GM12878 (cell line): ENCODE results near the gene SLC5A6.

Experiments used
- NR2C2 ChIP-seq: IDR thresholded peaks from 2 replicates; pipeline ENCODE4 v1.6.1; 2011; ENCODE audit warnings: borderline replicate concordance, low read depth; ENCODE audit not compliant: control insufficient read depth, insufficient read length
- TF ChIP-seq, protein P1 (sequence below), 3 experiments: IDR thresholded peaks in 2 of 3; conservative IDR thresholded peaks in 1 of 3; 2 replicates each; pipeline ENCODE4 v1.5.1; 2011; ENCODE audit warnings: low read depth in 3 of 3, low read length in 3 of 3, mild to moderate bottlenecking in 3 of 3, control low read depth in 2 of 3, moderate library complexity in 2 of 3, inconsistent platforms in 1 of 3, mixed read lengths in 1 of 3; ENCODE audit not compliant: control insufficient read depth in 2 of 3, insufficient read depth in 1 of 3; ENCODE audit errors: extremely low read depth in 1 of 3

DNA sequence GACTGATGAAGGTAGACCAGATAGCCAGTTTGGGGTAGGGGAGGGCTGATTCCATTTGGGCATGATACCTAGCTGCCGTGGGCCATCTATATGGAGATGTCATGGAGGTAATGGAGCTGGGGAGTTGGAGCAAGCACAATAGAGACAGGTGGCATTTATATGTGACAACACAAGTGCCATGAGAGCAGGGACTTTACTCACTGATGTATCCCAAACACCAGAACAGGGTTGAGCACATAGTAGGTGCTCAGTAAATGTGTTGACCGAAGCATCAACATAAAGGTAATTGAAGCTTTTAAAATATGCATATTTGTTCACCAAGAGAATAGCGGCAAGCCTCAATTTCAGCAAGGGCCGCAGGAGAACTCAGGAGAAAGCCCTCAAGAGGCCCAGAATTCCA lies 35.8 kb upstream of the SLC5A6 start:
- no peak for TF ChIP-seq NR2C2
- TF ChIP-seq, protein P1, sequence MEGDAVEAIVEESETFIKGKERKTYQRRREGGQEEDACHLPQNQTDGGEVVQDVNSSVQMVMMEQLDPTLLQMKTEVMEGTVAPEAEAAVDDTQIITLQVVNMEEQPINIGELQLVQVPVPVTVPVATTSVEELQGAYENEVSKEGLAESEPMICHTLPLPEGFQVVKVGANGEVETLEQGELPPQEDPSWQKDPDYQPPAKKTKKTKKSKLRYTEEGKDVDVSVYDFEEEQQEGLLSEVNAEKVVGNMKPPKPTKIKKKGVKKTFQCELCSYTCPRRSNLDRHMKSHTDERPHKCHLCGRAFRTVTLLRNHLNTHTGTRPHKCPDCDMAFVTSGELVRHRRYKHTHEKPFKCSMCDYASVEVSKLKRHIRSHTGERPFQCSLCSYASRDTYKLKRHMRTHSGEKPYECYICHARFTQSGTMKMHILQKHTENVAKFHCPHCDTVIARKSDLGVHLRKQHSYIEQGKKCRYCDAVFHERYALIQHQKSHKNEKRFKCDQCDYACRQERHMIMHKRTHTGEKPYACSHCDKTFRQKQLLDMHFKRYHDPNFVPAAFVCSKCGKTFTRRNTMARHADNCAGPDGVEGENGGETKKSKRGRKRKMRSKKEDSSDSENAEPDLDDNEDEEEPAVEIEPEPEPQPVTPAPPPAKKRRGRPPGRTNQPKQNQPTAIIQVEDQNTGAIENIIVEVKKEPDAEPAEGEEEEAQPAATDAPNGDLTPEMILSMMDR (IDR thresholded peaks at IDR 0.05 in 2 of 3, conservative IDR thresholded peaks at IDR 0.05 in 1 of 3; ENCODE audit: control insufficient read depth in 2 of 3, extremely low read depth in 1 of 3, insufficient read depth in 1 of 3, low read depth in 3 of 3, low read length in 3 of 3) = no peak
